ENCODE results near the gene FNDC11. TPM values are rescaled to one million over a fixed set of nuclear protein-coding genes. Genes with fewer than 3 reads are reported as not detected.

FNDC11 gene
- total and polyA plus RNA-seq, 2 of the 13 experiments (the other 11 are each of a cell fraction or from before 2014, with no cell fraction given) = 0.07 TPM; not detected in 1

- TF ChIP-seq, protein P1, sequence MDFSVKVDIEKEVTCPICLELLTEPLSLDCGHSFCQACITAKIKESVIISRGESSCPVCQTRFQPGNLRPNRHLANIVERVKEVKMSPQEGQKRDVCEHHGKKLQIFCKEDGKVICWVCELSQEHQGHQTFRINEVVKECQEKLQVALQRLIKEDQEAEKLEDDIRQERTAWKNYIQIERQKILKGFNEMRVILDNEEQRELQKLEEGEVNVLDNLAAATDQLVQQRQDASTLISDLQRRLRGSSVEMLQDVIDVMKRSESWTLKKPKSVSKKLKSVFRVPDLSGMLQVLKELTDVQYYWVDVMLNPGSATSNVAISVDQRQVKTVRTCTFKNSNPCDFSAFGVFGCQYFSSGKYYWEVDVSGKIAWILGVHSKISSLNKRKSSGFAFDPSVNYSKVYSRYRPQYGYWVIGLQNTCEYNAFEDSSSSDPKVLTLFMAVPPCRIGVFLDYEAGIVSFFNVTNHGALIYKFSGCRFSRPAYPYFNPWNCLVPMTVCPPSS (IDR thresholded peaks at IDR 0.05) = peak; percentile 90; the same call in 1 of the 2 replicates
- no peak for TF ChIP-seq MAF1 (CRISPR knock-in tag; IDR thresholded peaks at IDR 0.05; ENCODE audit: borderline replicate concordance)
- peak; percentile 47; the same call in 1 of the 2 replicates for TF ChIP-seq FOXA1 (IDR thresholded peaks at IDR 0.05)
- no peak for TF ChIP-seq FOXA1 (CRISPR knock-in tag; IDR thresholded peaks at IDR 0.05)
- TF ChIP-seq, protein P2, sequence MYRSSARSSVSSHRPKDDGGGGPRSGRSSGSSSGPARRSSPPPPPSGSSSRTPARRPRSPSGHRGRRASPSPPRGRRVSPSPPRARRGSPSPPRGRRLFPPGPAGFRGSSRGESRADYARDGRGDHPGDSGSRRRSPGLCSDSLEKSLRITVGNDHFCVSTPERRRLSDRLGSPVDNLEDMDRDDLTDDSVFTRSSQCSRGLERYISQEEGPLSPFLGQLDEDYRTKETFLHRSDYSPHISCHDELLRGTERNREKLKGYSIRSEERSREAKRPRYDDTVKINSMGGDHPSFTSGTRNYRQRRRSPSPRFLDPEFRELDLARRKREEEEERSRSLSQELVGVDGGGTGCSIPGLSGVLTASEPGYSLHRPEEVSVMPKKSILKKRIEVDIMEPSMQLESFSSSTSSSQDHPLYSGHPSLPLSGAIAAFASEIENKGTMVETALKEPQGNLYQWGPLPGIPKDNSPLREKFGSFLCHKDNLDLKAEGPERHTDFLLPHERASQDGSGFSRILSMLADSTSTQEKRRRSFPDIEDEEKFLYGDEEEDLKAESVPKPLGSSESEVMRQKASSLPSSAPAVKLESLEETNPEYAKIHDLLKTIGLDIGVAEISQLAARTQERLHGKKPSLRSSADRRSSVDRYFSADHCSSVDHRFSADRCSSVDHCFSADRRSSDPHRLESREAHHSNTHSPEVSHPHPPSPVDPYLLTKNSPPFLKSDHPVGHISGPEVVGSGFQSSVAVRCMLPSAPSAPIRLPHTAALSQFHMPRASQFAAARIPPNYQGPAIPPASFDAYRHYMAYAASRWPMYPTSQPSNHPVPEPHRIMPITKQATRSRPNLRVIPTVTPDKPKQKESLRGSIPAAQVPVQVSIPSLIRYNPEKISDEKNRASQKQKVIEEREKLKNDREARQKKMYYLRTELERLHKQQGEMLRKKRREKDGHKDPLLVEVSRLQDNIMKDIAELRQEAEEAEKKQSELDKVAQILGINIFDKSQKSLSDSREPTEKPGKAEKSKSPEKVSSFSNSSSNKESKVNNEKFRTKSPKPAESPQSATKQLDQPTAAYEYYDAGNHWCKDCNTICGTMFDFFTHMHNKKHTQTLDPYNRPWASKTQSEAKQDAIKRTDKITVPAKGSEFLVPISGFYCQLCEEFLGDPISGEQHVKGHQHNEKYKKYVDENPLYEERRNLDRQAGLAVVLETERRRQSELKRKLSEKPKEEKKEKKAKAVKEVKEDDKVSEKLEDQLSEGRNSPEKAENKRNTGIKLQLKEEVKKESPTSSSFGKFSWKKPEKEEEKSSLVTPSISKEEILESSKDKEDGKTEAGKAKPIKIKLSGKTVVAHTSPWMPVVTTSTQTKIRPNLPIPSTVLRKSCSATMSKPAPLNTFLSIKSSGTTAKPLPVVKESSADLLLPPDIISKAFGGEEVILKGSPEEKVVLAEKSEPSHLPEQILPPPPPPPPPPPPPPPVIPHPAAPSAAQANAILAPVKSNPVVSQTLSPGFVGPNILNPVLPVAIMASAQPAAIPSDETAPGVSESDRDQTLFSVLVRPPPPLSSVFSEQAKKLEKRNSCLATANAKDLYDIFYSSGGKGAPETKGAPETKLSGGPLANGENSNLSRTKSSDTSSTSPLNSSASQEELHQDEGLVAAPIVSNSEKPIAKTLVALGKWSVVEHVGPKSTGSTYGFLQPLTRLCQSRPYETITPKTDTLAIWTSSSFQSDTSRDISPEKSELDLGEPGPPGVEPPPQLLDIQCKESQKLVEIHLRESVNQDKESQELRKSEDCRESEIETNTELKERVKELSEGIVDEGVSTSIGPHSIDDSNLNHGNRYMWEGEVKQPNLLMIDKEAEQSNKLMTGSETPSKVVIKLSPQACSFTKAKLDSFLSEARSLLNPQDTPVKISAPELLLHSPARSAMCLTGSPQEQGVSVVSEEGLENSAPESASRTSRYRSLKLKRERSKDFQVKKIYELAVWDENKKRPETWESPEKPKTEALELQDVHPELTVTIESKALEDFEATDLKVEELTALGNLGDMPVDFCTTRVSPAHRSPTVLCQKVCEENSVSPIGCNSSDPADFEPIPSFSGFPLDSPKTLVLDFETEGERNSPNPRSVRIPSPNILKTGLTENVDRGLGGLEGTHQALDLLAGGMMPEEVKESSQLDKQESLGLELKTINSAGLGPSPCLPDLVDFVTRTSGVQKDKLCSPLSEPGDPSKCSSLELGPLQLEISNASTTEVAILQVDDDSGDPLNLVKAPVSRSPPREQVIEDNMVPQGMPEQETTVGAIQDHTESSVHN (CRISPR knock-in tag; IDR thresholded peaks at IDR 0.05) = 0 out of 2 replicates have a peak, but pooled peaks have one; percentile 38
- no peak for TF ChIP-seq PHF8 (CRISPR knock-in tag; IDR thresholded peaks at IDR 0.05)
- TF ChIP-seq, protein P3, sequence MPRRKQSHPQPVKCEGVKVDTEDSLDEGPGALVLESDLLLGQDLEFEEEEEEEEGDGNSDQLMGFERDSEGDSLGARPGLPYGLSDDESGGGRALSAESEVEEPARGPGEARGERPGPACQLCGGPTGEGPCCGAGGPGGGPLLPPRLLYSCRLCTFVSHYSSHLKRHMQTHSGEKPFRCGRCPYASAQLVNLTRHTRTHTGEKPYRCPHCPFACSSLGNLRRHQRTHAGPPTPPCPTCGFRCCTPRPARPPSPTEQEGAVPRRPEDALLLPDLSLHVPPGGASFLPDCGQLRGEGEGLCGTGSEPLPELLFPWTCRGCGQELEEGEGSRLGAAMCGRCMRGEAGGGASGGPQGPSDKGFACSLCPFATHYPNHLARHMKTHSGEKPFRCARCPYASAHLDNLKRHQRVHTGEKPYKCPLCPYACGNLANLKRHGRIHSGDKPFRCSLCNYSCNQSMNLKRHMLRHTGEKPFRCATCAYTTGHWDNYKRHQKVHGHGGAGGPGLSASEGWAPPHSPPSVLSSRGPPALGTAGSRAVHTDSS (CRISPR knock-in tag; conservative IDR thresholded peaks at IDR 0.05) = no peak
- TF ChIP-seq, protein P4, sequence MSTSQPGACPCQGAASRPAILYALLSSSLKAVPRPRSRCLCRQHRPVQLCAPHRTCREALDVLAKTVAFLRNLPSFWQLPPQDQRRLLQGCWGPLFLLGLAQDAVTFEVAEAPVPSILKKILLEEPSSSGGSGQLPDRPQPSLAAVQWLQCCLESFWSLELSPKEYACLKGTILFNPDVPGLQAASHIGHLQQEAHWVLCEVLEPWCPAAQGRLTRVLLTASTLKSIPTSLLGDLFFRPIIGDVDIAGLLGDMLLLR (CRISPR knock-in tag; IDR thresholded peaks at IDR 0.05) = no peak
- peak; percentile 32; the same call in 1 of the 2 replicates for TF ChIP-seq SP2 (CRISPR knock-in tag; IDR thresholded peaks at IDR 0.05)
- no peak for TF ChIP-seq ZNF772 (CRISPR knock-in tag; IDR thresholded peaks at IDR 0.05)
- TF ChIP-seq HCFC1 (IDR thresholded peaks at IDR 0.05; ENCODE audit: low read depth, low read length) = no peak
- TF ChIP-seq, protein P5, sequence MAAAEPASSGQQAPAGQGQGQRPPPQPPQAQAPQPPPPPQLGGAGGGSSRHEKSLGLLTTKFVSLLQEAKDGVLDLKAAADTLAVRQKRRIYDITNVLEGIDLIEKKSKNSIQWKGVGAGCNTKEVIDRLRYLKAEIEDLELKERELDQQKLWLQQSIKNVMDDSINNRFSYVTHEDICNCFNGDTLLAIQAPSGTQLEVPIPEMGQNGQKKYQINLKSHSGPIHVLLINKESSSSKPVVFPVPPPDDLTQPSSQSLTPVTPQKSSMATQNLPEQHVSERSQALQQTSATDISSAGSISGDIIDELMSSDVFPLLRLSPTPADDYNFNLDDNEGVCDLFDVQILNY (CRISPR knock-in tag; conservative IDR thresholded peaks at IDR 0.05) = no peak
- no peak for TF ChIP-seq MEIS1 (CRISPR knock-in tag; IDR thresholded peaks at IDR 0.05; ENCODE audit: borderline replicate concordance)
- TF ChIP-seq FOXA3 (CRISPR knock-in tag; IDR thresholded peaks at IDR 0.05) = no peak
- no peak for TF ChIP-seq GATA4 (IDR thresholded peaks at IDR 0.05; ENCODE audit: borderline replicate concordance, low read depth)
- no peak for TF ChIP-seq ELF4 (CRISPR knock-in tag; IDR thresholded peaks at IDR 0.05; ENCODE audit: borderline replicate concordance)
These were observed 22.1 kb upstream of the FNDC11 start (continued) for GRCh38 chr20:63531686-63532448.

All from HepG2 (cell line).